ENCODE results near the gene PLA2G4B. TPM values are rescaled to one million over a fixed set of nuclear protein-coding genes. Genes with fewer than 3 reads are reported as not detected.

PLA2G4B gene
- total RNA-seq, 1 donor from 2014 or later, result 1.8 TPM

DNA sequence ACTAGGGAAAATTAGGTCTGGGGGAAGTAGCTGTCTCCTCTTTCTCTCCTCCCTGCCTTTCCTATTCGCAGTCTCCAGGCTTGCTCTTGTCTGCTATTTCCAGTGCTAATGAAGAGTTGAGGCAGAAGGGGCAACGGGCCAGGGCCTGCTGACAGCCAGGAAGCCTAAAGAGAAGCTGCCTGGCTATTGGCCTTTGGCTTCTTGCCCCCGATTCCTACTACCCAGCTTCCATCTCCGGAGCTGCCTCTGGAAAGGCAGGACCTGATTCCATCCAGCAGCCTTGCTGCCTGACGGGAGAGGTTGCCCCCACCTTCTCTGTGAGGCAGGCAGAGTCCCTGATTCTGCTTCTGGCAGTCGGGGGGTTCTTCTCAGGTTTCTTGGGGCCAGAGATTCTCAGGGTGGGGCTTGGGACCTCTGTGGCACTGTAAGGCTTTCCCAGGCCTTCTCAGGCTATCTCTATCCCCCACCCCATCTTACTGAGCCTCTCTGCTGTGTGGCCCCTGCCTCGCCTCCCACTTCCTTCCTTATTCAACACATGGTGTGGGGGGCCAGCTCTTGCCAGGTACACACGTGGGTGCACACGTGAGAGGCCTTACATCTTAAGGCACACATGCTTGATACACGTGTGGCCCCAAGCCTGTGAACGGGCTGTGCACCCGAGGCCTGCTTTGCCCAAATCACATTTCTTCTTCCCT lies 29.0 kb upstream of the PLA2G4B start:
- TF ChIP-seq, protein P1, sequence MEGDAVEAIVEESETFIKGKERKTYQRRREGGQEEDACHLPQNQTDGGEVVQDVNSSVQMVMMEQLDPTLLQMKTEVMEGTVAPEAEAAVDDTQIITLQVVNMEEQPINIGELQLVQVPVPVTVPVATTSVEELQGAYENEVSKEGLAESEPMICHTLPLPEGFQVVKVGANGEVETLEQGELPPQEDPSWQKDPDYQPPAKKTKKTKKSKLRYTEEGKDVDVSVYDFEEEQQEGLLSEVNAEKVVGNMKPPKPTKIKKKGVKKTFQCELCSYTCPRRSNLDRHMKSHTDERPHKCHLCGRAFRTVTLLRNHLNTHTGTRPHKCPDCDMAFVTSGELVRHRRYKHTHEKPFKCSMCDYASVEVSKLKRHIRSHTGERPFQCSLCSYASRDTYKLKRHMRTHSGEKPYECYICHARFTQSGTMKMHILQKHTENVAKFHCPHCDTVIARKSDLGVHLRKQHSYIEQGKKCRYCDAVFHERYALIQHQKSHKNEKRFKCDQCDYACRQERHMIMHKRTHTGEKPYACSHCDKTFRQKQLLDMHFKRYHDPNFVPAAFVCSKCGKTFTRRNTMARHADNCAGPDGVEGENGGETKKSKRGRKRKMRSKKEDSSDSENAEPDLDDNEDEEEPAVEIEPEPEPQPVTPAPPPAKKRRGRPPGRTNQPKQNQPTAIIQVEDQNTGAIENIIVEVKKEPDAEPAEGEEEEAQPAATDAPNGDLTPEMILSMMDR (IDR thresholded peaks at IDR 0.05; ENCODE audit: insufficient read depth, low read depth, low read length), result no peak
- TF ChIP-seq EZH2 (IDR thresholded peaks at IDR 0.05; ENCODE audit: insufficient read depth, low read length), result no peak
- Mint-ChIP-seq H3K36me3 (ENCODE audit: low read depth, unreplicated experiment) (peaks cover 19% of the 10 kb centered on the region), H3K4me3 (ENCODE audit: unreplicated experiment) (no peak overlapping the region), H3K4me1 (ENCODE audit: low read depth, unreplicated experiment) (peaks cover 4% of the 10 kb centered on the region), H3K27me3 (ENCODE audit: low read depth, unreplicated experiment) (no peaks in the 10 kb centered on the region), H3K9me3 (ENCODE audit: unreplicated experiment) (no peaks in the 10 kb centered on the region), H3K27ac (ENCODE audit: unreplicated experiment) (no peak overlapping the region)
- Histone ChIP-seq H3K4me1 (ENCODE audit: insufficient read depth, low read length) (peaks cover 5% of the 10 kb centered on the region), H3K79me2 (ENCODE audit: insufficient read depth, low read length) (peaks cover 18% of the 10 kb centered on the region), H2AFZ (ENCODE audit: low read depth, low read length) (no peak overlapping the region), H3K27me3 (ENCODE audit: insufficient read depth, low read length) (no peaks in the 10 kb centered on the region), H3K4me2 (ENCODE audit: low read length) (peak overlapping the region; percentile 25), H4K20me1 (ENCODE audit: insufficient read depth, low read length) (peaks cover 67% of the 10 kb centered on the region), H3K36me3 (ENCODE audit: insufficient read depth, low read length) (no peaks in the 10 kb centered on the region), H3K9ac (ENCODE audit: low read length) (no peak overlapping the region), H3K9me3 (ENCODE audit: insufficient read depth, low read depth, low read length) (no peaks in the 10 kb centered on the region), H3K4me3 (ENCODE audit: insufficient read depth, low read depth, low read length) (no peak overlapping the region), H3K27ac (ENCODE audit: low read depth, low read length) (no peak overlapping the region)
- DNase-seq (ENCODE audit: low read depth) (no peak), FAIRE-seq (no peak)

- Histone ChIP-seq H2AFZ (ENCODE audit: low read depth, low read length) (no peak overlapping the region), H3K9ac (ENCODE audit: low read length) (no peak overlapping the region), H3K36me3 (ENCODE audit: insufficient read depth, low read length) (no peaks in the 10 kb centered on the region), H3K27me3 (ENCODE audit: insufficient read depth, low read length) (no peaks in the 10 kb centered on the region), H3K9me3 (ENCODE audit: insufficient read depth, low read depth, low read length) (no peaks in the 10 kb centered on the region), H3K4me1 (ENCODE audit: insufficient read depth, low read length) (peaks cover 5% of the 10 kb centered on the region), H3K79me2 (ENCODE audit: insufficient read depth, low read length) (peaks cover 13% of the 10 kb centered on the region), H4K20me1 (ENCODE audit: insufficient read depth, low read length) (peaks cover 62% of the 10 kb centered on the region), H3K27ac (ENCODE audit: low read depth, low read length) (no peak overlapping the region), H3K4me3 (ENCODE audit: insufficient read depth, low read depth, low read length) (no peak overlapping the region), H3K4me2 (ENCODE audit: low read length) (no peak overlapping the region)
- Mint-ChIP-seq H3K27me3 (ENCODE audit: low read depth, unreplicated experiment) (no peaks in the 10 kb centered on the region), H3K4me3 (ENCODE audit: unreplicated experiment) (no peak overlapping the region), H3K36me3 (ENCODE audit: low read depth, unreplicated experiment) (peaks cover 17% of the 10 kb centered on the region), H3K4me1 (ENCODE audit: low read depth, unreplicated experiment) (peaks cover 2% of the 10 kb centered on the region), H3K27ac (ENCODE audit: unreplicated experiment) (no peak overlapping the region), H3K9me3 (ENCODE audit: unreplicated experiment) (no peaks in the 10 kb centered on the region)
- TF ChIP-seq, protein P1 (IDR thresholded peaks at IDR 0.05; ENCODE audit: insufficient read depth, low read depth, low read length), result no peak
- no peak for TF ChIP-seq EZH2 (IDR thresholded peaks at IDR 0.05; ENCODE audit: insufficient read depth, low read length)
- FAIRE-seq (no peak), DNase-seq (ENCODE audit: low read depth) (no peak)
These were observed 27.8 kb upstream of the PLA2G4B start for GRCh38 chr15:41810651-41811431.

All from astrocyte (in vitro differentiated cells and primary cell).